Amniotic stem cell (primary cell): ENCODE measurements around the gene RELN.

Experiments
- DNase-seq: peaks from one replicate; lab custom pipeline; 2025; lab: John Stamatoyannopoulos, UW

RELN gene

DNA sequence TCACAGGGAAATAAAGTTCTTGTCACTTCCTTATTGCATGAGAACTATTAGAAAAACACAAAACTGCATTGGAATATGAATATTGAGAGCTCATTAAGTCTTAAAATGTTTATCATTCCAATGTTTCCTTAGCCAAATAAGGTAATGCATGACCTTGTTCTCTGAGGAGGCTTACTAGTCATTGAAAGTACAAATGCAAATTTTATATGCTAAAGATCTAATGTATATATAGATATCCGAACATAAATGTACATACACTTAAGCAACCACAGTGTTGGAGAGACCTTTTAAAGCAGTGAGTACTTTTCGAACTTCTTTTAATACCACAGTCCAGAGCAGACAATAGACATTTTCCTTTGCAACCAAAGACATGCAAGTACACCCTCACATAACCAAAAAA lies 96.1 kb downstream of the RELN start:
- no peak for DNase-seq

DNA sequence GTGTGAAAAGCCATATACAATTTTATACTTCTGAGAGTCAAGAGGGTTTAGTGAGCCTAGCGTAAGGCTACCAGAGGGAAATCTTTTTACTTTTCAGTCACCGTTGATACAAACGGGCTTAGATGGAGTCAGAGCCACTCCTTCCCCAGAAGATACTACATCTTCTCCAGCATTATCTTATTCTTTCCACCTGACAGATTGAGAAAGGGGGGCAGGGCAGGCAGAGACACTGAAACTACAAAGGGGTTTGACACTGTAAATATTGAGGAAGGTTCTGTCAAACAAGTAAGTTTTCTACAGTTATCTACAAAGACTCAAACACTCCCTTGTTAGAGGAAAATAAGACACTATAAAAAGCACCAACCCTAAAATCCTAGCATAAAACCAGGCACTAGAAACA lies 100.0 kb downstream of the RELN start:
- no peak for DNase-seq

DNA sequence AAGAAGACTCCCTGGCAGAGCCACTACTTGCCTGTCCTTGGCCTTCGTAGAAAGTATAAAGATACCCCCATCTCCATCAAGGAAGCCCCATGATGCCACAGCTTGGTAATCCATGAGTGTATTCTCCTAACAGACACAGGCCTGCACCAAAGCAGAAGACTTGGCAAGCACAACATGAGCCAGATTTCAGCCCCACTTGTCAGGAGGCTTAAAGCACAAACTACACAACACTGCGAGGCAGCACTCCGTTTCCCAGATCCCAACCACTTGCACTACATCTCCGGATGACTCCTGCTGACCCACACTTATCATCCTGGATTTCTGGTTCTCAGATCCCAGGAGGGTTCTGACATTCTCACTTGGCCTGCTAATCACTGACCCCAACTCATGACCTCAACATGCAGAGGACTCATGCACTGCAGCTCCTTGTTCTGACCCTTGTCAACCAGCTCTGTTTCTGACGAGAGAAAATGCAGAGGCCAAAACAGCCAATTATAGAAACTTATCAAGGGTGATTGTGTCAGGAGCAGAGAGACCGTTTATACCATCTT lies 100.8 kb downstream of the RELN start:
- DNase-seq, result no peak

DNA sequence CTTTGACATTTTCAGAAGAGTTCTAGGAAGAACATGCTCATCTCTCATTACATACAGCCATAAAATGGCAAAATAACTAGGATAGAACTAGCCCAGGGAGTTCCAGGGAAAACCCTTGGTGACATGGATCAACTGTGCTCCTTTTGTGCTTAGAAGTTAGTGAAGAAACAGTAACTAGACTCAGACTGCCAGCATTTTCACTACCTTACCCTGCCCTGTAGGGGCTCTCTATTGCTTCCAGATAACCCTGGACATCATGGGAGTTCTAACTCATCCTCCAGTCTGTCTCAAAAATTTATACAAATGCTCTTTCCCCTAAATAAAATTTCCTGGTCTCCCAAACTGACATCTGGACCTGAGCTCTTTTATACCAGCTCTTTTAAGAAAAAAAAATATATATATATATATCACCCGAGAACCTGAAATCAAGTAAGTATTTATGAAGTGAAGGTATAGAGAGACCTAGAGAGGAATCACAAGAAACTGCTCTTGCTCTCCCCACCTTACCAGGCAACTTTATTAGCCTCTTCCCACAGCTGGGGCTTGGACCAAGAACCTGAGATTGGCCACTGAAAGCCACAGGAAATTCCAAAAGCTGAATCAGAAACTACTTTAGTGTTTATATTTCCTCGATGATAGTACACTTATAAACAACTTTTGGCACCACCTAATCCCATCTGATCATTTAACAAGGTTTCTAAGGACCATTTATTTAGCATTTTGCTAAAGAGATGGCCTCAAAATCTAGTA lies 101.4 kb downstream of the RELN start:
- DNase-seq, result no peak

DNA sequence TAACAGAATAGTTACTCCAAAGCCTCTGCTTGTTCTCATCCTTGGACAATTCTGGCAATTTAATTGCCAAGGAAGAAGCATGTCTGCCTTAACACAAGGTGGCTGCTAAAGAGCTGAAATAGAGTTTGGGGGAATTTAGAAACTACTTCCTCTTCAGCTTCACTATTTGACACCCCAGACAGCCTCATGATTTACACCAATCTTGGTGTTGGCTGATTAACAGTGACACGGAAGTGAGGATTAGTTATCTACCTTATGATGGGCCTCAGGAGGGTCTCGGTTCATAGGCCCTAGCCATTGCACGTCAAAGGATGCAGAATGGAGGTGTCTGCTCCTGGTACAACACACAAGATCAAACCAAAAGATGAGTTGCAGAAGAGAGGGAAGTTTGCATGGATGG lies 102.4 kb downstream of the RELN start:
- no peak for DNase-seq

DNA sequence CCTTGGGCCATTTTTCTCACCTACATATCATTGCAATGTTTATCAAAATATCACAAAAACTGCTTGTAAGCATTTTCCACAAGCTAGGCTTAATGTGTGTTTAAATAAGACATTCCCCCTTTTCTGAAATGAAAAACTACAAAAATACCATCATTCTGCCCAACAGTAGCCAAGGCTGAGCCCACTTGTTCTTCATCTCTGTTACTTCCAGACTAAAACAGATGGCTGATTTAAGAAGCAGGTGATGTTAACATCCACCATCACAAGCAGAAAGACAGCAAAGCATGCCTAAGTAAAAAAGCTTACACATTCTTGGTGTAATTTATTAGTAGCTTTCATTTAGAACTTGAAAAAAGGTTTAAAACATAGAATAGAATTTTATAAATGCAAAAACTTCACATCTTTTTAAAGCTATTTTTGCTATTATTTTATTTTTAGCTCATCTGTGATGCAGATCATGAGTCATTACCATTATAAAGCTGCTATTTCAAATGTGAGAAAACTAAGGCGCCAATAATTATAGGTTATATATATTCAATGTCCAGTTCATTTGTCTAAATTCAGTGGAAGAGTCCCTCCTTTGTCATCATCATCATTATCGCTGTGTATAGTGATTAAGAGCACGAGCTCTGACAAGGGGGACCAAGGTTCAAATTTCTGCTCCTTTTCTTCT lies 109.4 kb downstream of the RELN start:
- DNase-seq, result no peak

DNA sequence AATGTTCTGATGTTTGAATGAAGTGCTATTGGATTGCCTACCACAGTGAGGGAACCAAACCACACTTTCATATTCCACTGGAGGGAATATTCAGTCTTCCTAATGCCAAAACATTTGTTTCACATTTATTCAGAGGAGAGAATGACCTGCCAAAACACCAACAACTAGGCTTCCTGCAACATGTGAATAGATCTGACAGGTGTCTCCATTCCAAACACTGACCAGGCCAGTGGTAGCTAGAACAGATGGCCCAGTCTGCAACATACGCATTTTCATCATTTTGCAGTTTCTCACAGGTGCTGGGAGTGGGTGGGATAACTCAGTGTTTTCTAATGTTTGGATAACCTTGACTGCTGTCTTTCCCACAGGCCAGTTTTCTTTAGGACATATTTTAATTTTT lies 110.0 kb downstream of the RELN start:
- DNase-seq, result no peak

DNA sequence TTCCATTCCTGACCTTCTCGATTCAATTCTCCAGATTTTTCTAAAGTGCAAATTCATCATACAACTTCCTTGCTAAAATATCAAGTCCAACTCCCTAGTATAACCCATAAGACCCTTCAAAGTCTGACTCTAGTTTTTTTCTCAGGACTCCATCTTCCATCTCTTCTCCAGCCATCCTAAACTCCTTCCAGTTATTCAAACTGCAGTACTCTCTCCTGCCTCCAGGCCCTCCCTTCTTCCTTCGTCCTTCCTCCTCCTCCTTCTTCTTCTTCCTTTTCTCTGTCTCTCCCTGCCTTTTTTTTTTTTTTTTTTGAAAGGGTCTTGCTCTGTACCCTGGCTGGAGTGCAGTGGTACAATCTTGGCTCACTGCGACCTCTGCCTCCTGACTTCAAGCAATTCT lies 111.9 kb downstream of the RELN start:
- no peak for DNase-seq

DNA sequence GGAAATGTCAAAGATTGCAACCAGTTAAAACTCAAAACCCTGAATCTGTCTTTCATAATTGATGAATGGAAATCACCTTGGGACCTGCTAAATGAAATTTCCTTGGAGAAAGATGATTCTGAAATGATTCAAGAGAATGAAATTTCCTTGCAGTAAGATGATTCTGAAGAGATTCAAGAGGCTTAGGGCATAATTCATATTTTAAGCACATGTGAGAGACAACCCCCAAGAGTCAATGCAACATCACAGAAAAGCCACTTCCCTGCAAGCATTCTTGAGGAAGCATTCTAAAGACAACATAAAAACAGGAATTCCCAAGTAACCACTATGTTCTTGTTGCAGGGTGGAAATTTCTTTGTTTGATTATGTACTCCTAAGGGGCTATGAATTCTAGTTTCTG lies 113.7 kb downstream of the RELN start:
- no peak for DNase-seq

DNA sequence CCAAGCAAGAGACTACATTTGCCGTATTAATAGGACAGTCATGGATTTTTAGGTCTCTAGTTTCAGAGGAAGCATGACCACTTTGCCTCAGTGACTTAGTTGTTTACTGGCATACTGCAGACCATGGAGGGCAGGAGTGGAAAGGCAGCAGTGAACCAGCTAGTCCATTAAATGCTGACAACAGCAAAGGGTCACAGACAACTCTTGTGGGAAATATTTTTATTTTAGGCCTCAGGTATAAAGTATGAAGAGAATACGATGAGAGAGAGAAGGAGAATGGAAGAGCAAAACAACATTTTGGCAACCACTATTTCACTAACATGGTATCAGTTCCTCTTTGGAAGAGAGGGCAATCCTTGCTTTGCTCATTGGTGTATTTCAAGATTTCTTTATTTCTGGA lies 118.0 kb downstream of the RELN start:
- no peak for DNase-seq

DNA sequence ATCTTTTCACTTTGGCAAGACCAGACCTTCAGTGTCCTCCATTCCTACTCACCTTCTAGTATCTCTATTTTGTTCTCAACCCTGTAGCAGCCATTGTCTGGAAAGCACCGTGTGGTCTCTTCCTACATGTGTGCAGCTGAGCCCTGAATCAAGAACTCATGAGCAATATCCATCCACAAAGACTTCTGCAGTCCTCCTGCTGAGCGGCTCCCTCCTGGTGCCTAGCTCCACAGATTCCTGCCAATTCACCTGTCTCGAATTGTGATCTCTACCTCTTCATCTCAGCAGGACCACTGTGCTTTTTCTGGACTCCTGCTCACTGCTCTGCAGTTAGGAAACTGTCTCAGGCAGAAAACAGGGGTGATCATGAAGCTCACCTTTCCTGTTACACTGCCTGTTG lies 118.8 kb downstream of the RELN start:
- DNase-seq, result no peak

DNA sequence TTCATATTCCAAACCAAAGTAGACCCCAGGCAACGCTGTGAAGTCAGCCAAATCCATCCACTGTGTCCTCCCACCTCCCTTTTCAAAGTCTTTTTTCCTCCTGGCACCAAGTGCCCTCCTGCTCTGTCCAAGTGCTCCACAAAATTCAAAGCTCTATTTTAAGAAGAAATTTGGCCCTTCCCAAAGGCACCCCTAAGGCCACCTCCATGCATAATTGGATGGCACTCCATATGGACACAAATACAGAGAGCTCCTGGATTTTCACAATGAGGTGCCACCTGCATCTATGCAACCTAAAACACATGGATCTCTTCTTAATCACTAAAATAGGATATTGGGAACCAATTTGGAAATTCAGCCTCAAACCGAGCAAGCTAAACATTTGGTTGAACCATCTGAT lies 121.6 kb downstream of the RELN start:
- no peak for DNase-seq

DNA sequence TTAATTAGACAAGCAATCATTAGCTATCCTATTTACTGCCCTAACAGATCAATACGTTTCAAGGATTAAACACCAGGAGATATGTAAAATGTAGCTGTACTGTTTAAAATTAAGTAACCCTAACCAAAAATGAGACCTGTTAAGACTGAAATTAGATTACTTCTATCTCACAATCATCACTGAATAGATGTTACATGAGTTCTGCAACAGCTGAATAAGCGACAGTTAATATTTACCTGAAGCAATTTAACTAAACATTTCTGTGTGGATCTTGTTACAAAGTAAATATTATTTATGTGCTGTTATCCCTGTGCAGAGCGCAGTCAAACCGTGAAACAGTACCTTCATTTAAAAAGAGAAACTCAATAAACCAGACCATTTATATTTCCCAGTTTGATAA lies 122.5 kb downstream of the RELN start:
- no peak for DNase-seq

DNA sequence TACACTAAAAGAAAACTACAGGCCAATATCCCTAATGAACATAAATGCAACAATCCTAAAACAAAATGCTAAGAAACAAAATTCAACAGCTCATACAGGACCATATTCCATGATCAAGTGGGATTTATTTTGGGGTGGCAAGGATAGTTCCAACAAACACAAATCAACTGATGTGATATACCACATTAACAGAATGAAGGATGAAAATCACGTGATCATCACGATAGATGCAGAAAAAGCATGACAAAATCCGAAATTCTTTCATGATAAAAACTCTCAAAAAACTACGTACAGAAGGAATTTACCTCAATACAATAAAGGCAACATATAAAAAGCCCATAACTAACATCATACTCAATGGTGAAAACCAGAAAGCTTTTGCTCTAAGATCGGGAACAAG lies 124.0 kb downstream of the RELN start:
- DNase-seq, result no peak

DNA sequence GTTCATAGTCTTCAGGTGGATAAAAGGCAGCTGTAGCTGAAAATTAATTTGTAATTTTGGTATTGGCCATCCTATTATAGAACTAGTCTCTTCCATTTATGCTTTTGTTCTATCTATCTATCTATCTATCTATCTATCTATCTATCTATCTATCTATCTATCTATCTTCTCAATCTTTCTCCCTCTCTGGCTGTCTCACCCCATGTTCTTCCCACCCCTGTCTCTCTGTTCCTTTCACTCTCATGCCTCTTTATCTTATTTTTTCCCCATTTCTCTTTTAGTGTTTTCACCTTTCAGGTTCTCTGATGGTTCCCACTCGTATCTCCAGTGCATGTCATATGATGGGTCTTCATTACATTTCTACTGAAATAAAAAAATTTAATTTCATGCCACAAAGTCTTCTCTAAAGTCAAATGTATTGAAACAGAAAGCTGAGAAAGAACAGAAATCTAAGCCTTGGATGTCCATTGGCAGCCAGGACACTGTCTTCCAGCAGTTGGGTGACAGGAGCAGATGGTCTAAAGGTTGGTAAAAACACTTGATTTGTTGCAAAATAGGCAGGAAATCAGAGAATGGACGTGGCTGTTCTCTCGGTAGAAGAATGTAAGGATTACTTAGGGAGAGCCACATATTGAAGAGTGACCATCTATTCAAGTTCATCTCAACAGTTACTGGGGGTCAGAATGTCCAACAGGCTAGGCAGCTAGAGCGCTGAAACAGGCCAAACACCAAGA lies 127.0 kb downstream of the RELN start:
- no peak for DNase-seq

DNA sequence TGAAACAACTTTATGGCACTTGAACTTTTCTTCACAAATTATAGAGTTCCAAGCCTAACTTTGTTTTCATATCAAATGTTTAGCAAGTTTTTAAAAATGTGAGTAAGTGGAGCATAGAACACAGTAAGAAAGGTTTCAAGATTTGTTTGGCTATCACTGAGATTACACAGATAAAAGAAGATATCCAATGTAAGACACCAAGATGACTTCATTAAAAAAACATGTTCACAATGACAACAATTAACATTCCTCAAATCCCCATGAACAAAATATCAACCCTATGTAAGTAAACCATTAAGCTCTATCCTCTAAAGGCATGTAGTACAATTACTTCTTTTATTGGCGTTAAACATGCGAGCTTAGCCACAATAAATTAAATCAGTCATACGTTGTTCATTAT lies 129.7 kb downstream of the RELN start:
- no peak for DNase-seq

DNA sequence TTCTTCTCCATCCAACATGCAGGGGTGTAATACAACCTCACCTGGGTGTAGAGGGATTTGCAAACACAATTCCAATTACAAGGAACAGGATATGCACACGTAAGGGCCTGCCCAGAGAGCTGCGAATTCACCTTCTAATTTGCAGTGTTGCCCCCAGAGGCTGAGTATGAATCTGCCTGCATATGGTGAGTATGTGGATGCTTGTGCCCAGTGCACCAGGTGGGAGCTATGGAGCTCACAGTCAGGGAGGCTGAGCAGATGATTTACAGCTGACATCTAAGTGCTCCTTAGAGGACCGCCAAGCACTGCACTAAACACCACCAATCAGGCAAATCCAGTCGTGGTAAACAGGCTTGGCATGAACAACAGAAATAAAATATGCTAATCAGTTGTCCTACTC lies 132.0 kb downstream of the RELN start:
- no peak for DNase-seq

DNA sequence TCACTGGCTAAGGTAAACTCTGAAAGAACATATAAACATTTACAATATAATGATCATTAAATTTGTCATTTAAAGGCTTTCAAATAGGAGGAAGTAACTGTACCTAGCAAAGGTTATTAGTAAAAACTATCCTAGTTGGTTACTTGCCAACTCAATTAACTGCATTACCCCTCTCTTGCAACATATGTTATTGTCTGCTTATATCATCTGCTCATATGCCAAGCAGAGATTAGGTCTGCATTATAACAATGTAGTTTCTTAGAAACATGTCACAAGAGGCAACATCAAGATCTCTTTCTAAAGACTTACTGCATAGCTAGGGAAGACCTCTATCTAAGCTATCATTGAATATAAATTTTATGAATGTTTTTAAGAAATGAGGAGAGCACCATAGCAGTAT lies 132.5 kb downstream of the RELN start:
- no peak for DNase-seq

DNA sequence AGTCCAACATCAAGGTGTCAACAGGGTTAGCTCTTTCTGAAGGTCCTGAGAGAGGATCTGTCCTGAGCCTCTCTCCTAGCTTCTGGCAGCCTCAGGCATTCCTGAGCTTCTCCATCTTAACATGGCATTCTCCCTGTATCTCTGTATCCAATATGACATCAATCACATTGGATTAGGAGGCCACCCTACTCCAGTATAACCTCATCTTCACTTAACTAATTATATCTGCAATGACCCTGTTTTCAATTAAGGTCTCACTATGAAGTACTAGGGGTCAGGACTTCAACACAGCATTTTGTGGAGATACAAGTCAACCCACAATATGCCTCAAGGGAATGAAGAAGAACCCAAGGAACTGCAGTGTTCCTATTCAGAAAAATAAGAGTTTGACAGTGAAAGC lies 133.8 kb downstream of the RELN start:
- DNase-seq, result no peak

DNA sequence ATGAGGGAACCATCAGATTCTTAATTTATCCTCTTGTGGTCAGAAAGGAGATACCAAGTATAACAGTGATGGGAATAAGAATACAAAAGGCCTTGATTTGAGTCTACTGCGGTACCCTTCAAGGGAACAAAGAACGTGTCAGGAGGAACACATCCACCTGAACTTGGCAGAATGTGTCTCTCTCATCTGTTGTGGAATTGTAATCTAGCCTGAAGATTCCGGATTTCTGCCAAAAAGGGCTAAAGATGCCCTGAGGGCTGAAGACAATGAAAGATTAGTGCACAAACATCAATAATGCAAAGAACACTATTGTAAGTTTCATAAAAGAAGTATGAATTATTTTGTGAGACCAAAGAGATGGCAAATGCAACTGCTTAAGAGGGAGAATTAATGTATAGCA lies 134.8 kb downstream of the RELN start:
- no peak for DNase-seq

DNA sequence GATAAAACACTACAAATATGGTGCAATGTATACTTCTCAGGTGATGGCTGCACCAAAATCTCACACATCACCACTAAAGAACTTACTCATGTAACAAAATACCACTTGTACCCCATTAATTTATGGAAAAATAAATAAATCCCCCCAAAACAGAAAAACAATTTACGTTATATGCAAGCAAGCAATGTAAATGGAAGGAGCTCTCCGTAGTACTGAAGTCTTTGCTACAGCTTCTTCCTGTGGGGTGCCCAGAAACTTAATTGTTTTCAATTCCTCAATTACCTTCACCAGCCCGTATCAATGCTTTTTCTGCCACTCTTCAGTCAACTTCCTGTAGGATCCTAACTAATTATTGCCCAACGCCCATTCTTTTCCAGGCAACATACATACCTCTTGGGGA lies 138.1 kb downstream of the RELN start:
- no peak for DNase-seq

DNA sequence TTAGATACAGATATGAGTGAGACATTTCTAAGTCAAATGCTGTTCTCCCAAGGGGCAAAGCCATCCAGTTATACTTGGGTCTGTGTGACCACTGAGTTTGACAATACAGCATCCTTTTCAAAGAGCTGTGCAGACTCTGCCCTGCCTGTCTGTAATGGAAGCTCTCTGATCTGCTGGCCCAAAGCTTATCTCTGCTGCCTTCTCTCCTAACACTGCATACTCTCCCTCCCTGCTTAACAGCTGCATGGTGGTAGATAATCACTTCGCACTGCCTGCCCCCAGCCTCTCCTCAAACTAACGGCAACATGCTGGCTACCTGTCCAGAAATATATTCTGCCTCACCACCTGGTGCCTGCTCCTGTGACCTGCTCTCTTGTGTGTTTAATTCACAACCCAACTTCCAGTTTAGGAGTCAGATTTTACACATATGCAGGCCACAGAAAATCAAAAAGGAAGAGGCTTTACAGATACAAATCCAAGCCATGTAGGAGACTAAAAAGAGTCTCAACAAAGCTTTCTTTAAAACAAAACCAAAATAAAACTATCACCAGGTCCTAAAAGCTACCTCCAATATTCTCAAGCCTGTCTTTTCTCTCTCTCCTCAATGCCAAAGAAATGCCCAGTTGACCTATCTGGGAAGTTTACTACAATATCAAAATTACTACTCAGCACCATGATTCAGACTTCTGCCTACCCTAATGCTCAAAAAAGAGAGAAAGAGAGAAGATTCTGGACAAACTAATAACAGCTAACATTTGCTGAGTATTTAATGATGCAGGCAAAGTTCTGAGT lies 145.6 kb downstream of the RELN start:
- DNase-seq, result no peak
